K562 (cell line): ENCODE measurements around the gene DOK4. TPM values are rescaled to one million over a fixed set of nuclear protein-coding genes. Genes with fewer than 3 reads are reported as not detected.

ENCODE experiments used
- CCAR2 ChIP-seq: fragments of 200-400 bp; formaldehyde crosslinking; IDR thresholded peaks from 2 replicates; pipeline ENCODE4 v1.6.1; 2017; ENCODE audit warnings: mild to moderate bottlenecking, low read depth, low read length
- FOXM1 ChIP-seq, 2 experiments: fragments of 450-650 bp in 1 of 2; sonication (generic) in 1 of 2; formaldehyde crosslinking in 1 of 2; IDR thresholded peaks; 2 replicates each; pipeline versions ENCODE4 v1.6.1 to v1.9.0; 2017 to 2022; ENCODE audit warnings: low read depth in 2 of 2, mild to moderate bottlenecking in 2 of 2, missing genetic modification reagents in 1 of 2, moderate library complexity in 1 of 2
- HMG20A ChIP-seq: fragments of 450-650 bp; formaldehyde crosslinking; conservative IDR thresholded peaks from 2 replicates; pipeline ENCODE4 v1.4.0; 2020; ENCODE audit warnings: mild to moderate bottlenecking, mixed read lengths
- NR1H2 ChIP-seq: sonication (generic); formaldehyde crosslinking; IDR thresholded peaks from 2 replicates; pipeline ENCODE4 v1.4.0; 2020; ENCODE audit warnings: mild to moderate bottlenecking, missing genetic modification reagents
- POLR2G ChIP-seq: fragments of 200-400 bp; formaldehyde crosslinking; IDR thresholded peaks from 2 replicates; pipeline ENCODE4 v1.6.1; 2017; ENCODE audit warnings: low read depth, mild to moderate bottlenecking, antibody characterized with exemption, low read length, moderate library complexity
- RFX1 ChIP-seq: fragments of 450-650 bp; IDR thresholded peaks from 2 replicates; pipeline ENCODE4 v1.6.1; 2016; ENCODE audit warnings: mild to moderate bottlenecking, moderate library complexity
- SIRT6 ChIP-seq: IDR thresholded peaks from one replicate; pipeline ENCODE4 v1.6.1; 2012; ENCODE audit warnings: low read depth, mild to moderate bottlenecking, control low read depth, inconsistent platforms, low read length, moderate library complexity
- SIX5 ChIP-seq, 2 experiments: IDR thresholded peaks; 2 replicates each; pipeline ENCODE4 v1.6.1; 2011; ENCODE audit warnings: low read length in 2 of 2, borderline replicate concordance in 1 of 2, low read depth in 1 of 2, mild to moderate bottlenecking in 1 of 2, moderate library complexity in 1 of 2; ENCODE audit not compliant: insufficient read depth in 1 of 2
- SP2 ChIP-seq: IDR thresholded peaks from 2 replicates; pipeline ENCODE4 v1.6.1; 2011; ENCODE audit warnings: mild to moderate bottlenecking, low read depth, low read length, moderate library complexity; ENCODE audit not compliant: poor library complexity, severe bottlenecking; ENCODE audit errors: extremely low read depth
- SRSF9 ChIP-seq: fragments of 200-400 bp; formaldehyde crosslinking; IDR thresholded peaks from 2 replicates; pipeline ENCODE4 v1.6.1; 2017; ENCODE audit warnings: low read depth, low read length, borderline replicate concordance
- polyA plus RNA-seq, 8 experiments: library from polyadenylated mRNA; depleted of rRNA in 4 of 8; stranded (reverse) in 5 of 8; unstranded in 3 of 8; fragments of >200 nt; fragmentation: Nextera tagmentation in 2 of 8; fragmentation: Illumina TruSeq in 1 of 8; extraction: Ambion mirVana in 2 of 8; extraction: Trizol in 1 of 8; gene quantifications; 2 replicates each; pipeline versions ENCODE4 v1.2.1 to v1.2.3, GENCODE V29; 2011 to 2014; ENCODE audit warnings: inconsistent platforms in 1 of 8, missing spikeins in 1 of 8
- total RNA-seq, 7 experiments: library from RNA; depleted of rRNA in 6 of 7; stranded (reverse); fragments of >200 nt in 6 of 7; fragmentation: Illumina TruSeq in 2 of 7; extraction: Trizol in 2 of 7; gene quantifications; 2 replicates each; pipeline versions ENCODE4 v1.2.1 to v1.2.3, GENCODE V29; 2011 to 2021; ENCODE audit warnings: low replicate concordance in 1 of 7
- TF ChIP-seq, protein P1 (sequence below): sonication (generic); formaldehyde crosslinking; IDR thresholded peaks from 2 replicates; pipeline ENCODE4 v1.8.0; 2022; ENCODE audit warnings: mild to moderate bottlenecking, missing genetic modification reagents
- TF ChIP-seq, protein P2 (sequence below): fragments of 250-450 bp; sonication (Bioruptor Pico); IDR thresholded peaks from 2 replicates; pipeline ENCODE4 v1.8.0; 2021; ENCODE audit warnings: moderate library complexity, mild to moderate bottlenecking, inconsistent platforms
- TF ChIP-seq, protein P3 (sequence below), 2 experiments: fragments of 450-650 bp; IDR thresholded peaks; 2 replicates each; pipeline ENCODE4 v1.6.1; 2016; ENCODE audit warnings: mild to moderate bottlenecking in 2 of 2, borderline replicate concordance in 1 of 2, low read depth in 1 of 2, moderate library complexity in 1 of 2

Gene DOK4
- total and polyA plus RNA-seq, 9 of the 15 experiments (the other 6 are each of a cell fraction or from before 2014, with no cell fraction given): 0.10 to 14.4 (median 8.3) TPM

DNA sequence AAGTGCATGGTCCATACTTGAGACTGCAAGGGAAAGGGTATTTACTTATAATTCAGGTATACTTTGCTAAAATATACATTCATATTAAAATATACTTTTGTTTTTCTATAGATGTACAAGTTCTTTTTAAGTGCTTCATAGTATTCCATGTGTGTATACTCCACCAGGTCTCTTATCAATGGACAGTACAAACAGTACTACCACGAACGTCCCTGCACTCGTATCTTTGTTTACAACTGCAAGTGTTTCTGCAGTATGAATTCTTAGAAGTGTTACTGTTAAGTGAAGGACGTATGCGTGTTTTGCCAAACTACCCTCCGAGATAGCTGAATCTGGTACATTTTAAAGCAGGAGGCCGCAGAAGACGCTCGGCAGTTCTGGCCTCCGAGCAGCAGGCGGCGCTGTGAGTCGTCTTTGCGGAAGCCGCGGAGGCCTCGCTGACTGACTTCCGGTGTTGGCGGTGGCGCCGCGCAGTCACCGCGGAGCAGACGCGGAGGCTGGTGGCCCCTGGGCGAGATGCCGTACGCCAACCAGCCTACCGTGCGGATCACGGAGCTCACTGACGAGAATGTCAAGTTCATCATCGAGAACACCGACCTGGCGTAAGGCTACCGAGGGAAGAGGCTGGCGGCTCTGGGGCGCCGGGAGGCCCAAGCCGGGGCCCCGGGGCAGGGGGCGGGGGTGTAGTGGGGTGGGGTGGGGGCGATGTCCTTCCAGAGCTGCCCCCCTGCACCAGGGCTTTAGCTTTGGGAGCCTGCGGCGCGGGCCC lies 23.9 kb downstream of the DOK4 start, which contains the start of gene POLR2C (continued):
- TF ChIP-seq, protein P1, sequence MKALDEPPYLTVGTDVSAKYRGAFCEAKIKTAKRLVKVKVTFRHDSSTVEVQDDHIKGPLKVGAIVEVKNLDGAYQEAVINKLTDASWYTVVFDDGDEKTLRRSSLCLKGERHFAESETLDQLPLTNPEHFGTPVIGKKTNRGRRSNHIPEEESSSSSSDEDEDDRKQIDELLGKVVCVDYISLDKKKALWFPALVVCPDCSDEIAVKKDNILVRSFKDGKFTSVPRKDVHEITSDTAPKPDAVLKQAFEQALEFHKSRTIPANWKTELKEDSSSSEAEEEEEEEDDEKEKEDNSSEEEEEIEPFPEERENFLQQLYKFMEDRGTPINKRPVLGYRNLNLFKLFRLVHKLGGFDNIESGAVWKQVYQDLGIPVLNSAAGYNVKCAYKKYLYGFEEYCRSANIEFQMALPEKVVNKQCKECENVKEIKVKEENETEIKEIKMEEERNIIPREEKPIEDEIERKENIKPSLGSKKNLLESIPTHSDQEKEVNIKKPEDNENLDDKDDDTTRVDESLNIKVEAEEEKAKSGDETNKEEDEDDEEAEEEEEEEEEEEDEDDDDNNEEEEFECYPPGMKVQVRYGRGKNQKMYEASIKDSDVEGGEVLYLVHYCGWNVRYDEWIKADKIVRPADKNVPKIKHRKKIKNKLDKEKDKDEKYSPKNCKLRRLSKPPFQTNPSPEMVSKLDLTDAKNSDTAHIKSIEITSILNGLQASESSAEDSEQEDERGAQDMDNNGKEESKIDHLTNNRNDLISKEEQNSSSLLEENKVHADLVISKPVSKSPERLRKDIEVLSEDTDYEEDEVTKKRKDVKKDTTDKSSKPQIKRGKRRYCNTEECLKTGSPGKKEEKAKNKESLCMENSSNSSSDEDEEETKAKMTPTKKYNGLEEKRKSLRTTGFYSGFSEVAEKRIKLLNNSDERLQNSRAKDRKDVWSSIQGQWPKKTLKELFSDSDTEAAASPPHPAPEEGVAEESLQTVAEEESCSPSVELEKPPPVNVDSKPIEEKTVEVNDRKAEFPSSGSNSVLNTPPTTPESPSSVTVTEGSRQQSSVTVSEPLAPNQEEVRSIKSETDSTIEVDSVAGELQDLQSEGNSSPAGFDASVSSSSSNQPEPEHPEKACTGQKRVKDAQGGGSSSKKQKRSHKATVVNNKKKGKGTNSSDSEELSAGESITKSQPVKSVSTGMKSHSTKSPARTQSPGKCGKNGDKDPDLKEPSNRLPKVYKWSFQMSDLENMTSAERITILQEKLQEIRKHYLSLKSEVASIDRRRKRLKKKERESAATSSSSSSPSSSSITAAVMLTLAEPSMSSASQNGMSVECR (CRISPR knock-in tag): 0 out of 2 replicates have a peak, but pooled peaks have one; percentile 37
- TF ChIP-seq NR1H2 (CRISPR knock-in tag) (no peak), POLR2G (peak; percentile 98), SP2 (peak; percentile 91), SRSF9 (no peak), FOXM1 (IDR thresholded peaks at IDR 0.05; ENCODE audit: low read depth) (peak; percentile 36; the same call in 1 of the 2 replicates), FOXM1 (CRISPR knock-in tag; IDR thresholded peaks at IDR 0.05; ENCODE audit: low read depth) (0 out of 2 replicates have a peak, but pooled peaks have one; percentile 28), SIX5 (IDR thresholded peaks at IDR 0.05; ENCODE audit: borderline replicate concordance in 1 of 2, insufficient read depth in 1 of 2, low read depth in 1 of 2, low read length in 2 of 2) (peak in 1 of 2 experiments; percentile 23; a peak in 1 of 4 replicates), CCAR2 (no peak), HMG20A (CRISPR knock-in tag) (no peak), RFX1 (no peak), SIRT6 (no peak)
- TF ChIP-seq, protein P2, sequence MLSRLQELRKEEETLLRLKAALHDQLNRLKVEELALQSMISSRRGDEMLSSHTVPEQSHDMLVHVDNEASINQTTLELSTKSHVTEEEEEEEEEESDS: no peak
- TF ChIP-seq, protein P3, sequence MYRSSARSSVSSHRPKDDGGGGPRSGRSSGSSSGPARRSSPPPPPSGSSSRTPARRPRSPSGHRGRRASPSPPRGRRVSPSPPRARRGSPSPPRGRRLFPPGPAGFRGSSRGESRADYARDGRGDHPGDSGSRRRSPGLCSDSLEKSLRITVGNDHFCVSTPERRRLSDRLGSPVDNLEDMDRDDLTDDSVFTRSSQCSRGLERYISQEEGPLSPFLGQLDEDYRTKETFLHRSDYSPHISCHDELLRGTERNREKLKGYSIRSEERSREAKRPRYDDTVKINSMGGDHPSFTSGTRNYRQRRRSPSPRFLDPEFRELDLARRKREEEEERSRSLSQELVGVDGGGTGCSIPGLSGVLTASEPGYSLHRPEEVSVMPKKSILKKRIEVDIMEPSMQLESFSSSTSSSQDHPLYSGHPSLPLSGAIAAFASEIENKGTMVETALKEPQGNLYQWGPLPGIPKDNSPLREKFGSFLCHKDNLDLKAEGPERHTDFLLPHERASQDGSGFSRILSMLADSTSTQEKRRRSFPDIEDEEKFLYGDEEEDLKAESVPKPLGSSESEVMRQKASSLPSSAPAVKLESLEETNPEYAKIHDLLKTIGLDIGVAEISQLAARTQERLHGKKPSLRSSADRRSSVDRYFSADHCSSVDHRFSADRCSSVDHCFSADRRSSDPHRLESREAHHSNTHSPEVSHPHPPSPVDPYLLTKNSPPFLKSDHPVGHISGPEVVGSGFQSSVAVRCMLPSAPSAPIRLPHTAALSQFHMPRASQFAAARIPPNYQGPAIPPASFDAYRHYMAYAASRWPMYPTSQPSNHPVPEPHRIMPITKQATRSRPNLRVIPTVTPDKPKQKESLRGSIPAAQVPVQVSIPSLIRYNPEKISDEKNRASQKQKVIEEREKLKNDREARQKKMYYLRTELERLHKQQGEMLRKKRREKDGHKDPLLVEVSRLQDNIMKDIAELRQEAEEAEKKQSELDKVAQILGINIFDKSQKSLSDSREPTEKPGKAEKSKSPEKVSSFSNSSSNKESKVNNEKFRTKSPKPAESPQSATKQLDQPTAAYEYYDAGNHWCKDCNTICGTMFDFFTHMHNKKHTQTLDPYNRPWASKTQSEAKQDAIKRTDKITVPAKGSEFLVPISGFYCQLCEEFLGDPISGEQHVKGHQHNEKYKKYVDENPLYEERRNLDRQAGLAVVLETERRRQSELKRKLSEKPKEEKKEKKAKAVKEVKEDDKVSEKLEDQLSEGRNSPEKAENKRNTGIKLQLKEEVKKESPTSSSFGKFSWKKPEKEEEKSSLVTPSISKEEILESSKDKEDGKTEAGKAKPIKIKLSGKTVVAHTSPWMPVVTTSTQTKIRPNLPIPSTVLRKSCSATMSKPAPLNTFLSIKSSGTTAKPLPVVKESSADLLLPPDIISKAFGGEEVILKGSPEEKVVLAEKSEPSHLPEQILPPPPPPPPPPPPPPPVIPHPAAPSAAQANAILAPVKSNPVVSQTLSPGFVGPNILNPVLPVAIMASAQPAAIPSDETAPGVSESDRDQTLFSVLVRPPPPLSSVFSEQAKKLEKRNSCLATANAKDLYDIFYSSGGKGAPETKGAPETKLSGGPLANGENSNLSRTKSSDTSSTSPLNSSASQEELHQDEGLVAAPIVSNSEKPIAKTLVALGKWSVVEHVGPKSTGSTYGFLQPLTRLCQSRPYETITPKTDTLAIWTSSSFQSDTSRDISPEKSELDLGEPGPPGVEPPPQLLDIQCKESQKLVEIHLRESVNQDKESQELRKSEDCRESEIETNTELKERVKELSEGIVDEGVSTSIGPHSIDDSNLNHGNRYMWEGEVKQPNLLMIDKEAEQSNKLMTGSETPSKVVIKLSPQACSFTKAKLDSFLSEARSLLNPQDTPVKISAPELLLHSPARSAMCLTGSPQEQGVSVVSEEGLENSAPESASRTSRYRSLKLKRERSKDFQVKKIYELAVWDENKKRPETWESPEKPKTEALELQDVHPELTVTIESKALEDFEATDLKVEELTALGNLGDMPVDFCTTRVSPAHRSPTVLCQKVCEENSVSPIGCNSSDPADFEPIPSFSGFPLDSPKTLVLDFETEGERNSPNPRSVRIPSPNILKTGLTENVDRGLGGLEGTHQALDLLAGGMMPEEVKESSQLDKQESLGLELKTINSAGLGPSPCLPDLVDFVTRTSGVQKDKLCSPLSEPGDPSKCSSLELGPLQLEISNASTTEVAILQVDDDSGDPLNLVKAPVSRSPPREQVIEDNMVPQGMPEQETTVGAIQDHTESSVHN (IDR thresholded peaks at IDR 0.05; ENCODE audit: borderline replicate concordance in 1 of 2, low read depth in 1 of 2): no peak
